ENCODE measurements around the gene ABCB4.

DNA sequence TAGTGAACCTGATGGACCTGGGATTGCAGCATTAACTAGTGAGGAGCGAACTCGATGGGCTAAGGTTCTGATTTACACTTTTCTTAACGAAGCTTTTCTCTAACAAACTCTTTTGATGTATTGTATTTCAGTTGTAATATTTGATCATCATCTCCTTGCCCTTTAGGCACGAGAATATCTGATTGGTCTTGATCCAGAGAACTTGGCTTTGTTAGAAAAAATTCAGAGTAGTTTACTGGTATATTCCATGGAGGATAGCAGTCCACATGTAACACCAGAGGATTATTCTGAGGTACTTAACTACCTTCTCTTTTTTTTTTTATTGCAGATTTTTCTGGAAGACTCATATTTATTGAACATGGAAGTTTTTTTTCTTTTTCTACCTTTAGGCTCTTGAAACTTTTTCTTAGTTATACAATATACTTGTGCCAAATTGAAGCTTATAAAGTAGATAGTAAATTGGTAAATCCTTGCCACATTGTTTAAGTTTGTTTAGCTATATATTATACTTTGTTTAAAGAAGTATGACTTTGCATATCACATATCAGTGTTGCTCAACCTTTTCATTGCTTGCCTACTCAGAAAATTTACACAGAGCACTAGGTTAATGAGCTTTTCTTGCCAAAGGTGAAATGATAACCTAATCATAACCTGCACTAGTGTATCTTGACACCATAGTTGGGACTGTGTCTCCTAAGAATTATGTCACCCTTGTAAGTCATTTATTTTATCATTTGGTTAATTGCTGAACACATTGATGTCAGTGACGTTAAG is 99.6 kb downstream of the ABCB4 start:
- TF ChIP-seq POLR2A (IDR thresholded peaks at IDR 0.05; ENCODE audit: control extremely low read depth in 1 of 2, low read depth in 2 of 2, low read length in 2 of 2) (no peak), CTCF (IDR thresholded peaks at IDR 0.05; ENCODE audit: control extremely low read depth in 1 of 3, insufficient read depth in 1 of 3, low read depth in 1 of 3, low read length in 3 of 3) (no peak), SP2 (IDR thresholded peaks at IDR 0.05; ENCODE audit: low read length) (no peak), JUND (IDR thresholded peaks at IDR 0.05; ENCODE audit: low read length) (no peak), GABPA (IDR thresholded peaks at IDR 0.05; ENCODE audit: borderline replicate concordance, insufficient read depth, low read length) (no peak), CHD1 (IDR thresholded peaks at IDR 0.05; ENCODE audit: low read depth, low read length) (no peak), KDM4A (IDR thresholded peaks at IDR 0.05; ENCODE audit: low read depth, low read length, severe bottlenecking) (no peak), EGR1 (IDR thresholded peaks at IDR 0.05; ENCODE audit: borderline replicate concordance, low read depth, low read length) (no peak), EZH2 (IDR thresholded peaks at IDR 0.05; ENCODE audit: low read depth, low read length, severe bottlenecking) (no peak), CREB1 (IDR thresholded peaks at IDR 0.05) (no peak), RAD21 (IDR thresholded peaks at IDR 0.05 in 1 of 2, conservative IDR thresholded peaks at IDR 0.05 in 1 of 2; ENCODE audit: low read depth in 2 of 2, low read length in 2 of 2) (no peak)
- TF ChIP-seq, protein P1, sequence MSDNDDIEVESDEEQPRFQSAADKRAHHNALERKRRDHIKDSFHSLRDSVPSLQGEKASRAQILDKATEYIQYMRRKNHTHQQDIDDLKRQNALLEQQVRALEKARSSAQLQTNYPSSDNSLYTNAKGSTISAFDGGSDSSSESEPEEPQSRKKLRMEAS (IDR thresholded peaks at IDR 0.05), result no peak
- TF ChIP-seq, protein P2, sequence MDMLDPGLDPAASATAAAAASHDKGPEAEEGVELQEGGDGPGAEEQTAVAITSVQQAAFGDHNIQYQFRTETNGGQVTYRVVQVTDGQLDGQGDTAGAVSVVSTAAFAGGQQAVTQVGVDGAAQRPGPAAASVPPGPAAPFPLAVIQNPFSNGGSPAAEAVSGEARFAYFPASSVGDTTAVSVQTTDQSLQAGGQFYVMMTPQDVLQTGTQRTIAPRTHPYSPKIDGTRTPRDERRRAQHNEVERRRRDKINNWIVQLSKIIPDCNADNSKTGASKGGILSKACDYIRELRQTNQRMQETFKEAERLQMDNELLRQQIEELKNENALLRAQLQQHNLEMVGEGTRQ (IDR thresholded peaks at IDR 0.05; ENCODE audit: low read length), result no peak
- TF ChIP-seq, protein P3, sequence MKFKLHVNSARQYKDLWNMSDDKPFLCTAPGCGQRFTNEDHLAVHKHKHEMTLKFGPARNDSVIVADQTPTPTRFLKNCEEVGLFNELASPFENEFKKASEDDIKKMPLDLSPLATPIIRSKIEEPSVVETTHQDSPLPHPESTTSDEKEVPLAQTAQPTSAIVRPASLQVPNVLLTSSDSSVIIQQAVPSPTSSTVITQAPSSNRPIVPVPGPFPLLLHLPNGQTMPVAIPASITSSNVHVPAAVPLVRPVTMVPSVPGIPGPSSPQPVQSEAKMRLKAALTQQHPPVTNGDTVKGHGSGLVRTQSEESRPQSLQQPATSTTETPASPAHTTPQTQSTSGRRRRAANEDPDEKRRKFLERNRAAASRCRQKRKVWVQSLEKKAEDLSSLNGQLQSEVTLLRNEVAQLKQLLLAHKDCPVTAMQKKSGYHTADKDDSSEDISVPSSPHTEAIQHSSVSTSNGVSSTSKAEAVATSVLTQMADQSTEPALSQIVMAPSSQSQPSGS (IDR thresholded peaks at IDR 0.05; ENCODE audit: low read length), result no peak
